GM19099 (cell line): ENCODE results near the gene ZNF729.

Experiments
- POLR2A ChIP-seq: IDR thresholded peaks from 3 replicates; pipeline ENCODE4 v1.6.1; 2011; ENCODE audit warnings: low read depth; ENCODE audit not compliant: insufficient read length; ENCODE audit errors: extremely low read depth

ZNF729 gene

DNA sequence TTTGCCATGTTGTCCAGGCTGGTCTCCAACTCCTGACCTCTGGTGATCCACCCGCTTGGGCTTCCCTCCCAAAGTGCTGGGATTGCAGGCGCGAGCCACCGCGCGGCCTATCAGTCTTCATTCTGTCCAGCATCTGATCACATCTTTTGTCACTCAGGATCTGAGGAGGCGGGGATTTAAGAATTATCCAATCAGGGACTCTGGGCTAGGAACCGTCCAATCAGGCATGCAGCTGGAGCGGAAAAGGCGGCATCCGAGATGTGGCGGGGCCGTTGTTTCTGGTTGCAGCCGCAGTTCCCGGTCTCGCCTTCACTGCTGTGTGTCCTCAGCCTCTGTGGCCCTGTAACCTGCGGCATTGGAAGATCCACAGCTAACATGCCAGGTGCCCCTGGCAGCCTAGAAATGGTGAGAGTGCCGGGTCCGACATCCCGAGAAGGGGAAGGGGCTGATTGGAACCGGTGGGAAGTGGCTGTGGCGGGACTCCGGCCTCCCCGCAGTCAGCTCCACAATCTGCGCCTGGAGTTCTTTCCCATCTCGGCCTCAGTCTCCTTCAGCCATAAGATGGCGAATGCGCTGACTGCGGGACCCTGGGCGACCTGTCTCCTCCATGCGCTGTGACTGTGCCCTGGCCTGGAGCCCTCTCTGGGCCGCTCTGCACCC, at the start of gene ZNF729:
TSS of gene ZNF729 (plus strand) at position 291 of the 660 bp plus-strand sequence. CDS start at position 376, 85 bp downstream.
- TF ChIP-seq POLR2A = no peak

DNA sequence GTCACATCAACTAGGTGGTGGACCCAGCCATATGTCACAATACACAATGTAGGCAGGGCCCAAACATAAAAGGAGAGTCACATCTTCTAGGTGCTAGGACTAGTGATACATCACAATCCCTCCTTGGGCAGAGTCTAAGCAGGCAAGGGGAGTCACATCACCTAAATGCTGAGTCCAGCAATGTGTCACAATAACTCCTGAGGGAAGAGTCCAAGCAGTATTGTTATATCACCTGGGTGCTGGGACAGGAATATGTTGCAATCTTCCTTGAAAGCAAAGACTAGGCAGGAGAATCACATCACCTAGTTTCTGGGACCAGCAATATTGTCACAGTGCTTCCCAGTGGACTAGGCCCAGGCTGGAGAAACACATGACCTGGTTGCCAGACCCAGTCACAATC, 29.4 kb upstream of the ZNF729 start:
- no peak for TF ChIP-seq POLR2A

DNA sequence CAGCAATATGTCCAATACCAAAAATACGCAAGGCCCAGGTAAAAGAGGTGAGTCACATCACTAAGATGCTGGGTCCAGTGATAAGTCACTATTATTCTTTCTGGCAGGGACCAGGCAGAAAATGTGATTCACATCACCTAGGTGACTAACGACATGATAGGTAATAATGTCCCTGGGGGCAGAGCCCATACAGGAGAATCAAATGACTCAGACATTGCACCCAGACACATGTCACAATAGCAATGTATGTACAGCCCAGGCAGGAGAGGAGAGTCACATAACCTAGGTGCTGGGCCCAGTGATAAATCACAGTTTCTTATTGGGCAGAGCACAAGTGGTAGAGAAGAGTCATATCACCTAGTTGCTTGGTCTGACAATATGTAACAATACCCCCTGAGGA, 28.9 kb upstream of the ZNF729 start:
- no peak for TF ChIP-seq POLR2A

DNA sequence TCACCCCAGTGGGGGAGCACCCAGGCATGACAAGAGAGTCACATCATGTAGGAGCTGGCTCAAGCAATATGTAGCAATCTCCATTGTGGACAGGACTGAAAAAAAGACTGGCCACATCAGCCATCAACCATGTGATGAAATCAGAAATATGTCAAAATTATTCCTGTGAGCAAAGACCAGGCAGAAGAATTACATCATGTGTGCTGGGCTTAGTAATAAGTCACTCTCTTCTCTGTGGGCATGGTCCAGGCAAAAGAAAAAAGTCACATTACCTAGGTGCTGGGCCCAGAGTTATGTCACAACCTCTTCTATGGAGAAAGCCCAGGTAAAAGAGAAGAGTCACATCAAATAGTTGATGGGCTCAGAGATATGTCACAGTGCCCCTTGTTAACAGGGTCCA, 28.3 kb upstream of the ZNF729 start:
- TF ChIP-seq POLR2A = no peak

DNA sequence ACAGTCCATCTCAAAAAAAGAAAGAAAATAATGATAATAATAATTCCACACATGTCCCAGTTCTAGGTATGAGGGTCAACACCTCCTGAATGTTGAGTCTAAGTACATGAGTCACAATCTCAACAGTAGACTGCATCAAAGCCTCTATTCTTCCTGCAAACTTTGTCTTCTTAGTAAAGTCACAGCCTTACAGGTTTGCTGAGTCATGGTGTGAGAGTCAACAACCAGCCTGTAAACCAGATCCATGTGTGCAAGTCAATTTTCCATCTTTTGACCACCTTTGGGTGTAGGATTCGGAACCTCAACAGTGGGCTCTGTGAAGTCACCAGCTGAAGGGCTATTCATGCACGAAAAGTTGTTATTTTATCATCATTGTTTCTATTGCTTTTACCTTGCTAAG, 25.7 kb upstream of the ZNF729 start:
- TF ChIP-seq POLR2A = no peak

DNA sequence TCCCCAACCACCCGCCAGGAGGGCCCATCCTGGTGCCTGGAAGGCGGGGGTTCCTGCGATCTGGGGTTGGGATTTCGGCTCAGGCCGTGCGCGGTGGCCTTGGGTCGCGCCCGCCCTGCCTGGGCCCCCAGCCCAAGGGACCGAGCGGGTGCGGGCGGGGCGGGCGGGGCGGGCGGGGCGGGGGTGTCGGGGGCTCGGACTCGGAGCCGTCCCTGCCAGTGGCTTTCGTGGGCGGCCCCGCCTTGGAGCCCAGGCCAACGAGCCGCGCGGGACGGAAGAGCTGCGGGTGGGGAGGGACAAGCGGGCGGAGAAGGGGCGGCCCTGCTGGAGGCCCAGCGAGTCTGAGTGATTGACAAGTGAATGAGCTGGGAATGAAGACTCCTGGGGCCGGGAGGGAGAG, 24.6 kb upstream of the ZNF729 start:
- TF ChIP-seq POLR2A = no peak

DNA sequence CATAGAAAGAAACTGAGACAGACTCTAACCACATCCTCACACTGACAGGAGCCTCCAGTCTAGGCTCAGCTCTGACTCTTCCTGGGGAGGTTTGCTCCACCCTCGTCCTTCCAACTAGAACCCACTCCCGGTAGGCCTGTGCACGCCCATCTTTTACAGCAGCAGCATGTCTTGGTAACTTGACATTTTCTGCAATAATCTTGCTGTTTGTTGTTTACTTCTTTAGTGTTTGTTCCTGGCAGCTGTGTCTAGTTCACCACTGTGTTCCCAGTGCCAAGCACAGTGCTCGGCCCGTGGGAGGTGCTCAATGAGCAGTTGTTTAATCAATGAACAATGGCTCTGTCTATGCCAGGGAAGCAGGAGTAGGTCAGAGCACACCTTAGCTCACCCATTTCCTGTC, 23.1 kb upstream of the ZNF729 start:
- TF ChIP-seq POLR2A = no peak

DNA sequence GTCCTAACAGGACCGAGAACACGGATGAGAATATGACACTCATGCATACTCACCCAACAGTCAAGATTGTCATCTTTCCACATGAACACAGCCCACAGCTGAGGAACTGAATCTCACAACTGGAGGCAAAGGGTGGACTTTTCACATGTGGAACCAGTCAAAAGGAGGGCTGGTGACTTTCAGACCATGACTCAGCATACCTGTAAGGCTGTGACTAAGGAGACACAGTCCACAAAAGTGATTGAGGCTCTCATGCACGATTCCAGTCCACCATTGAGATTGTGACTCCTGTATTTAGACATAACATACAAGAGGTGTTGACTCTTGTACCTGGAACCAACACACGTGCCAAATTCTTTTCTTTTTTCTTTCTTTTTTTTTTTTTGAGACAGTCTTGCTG, 40.0 kb downstream of the ZNF729 start:
- no peak for TF ChIP-seq POLR2A

DNA sequence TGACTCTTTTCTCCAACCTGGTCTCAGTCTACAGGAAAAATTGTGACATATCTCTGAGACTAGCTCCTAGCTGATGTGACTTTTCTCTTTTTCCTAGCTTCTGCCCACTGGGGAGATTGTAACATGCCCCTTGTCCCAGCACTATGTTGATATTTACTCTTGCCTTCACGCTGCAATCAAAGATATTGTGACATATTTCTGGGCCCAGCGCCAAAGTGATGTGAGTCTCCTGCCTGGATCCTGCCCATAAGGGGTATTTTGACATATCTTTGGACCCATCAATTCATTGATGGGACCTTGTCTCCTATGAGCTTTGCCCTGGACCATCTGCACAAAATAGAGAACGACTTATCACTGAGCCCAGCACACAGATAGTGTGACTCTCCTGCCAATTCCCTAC, 41.1 kb downstream of the ZNF729 start:
- no peak for TF ChIP-seq POLR2A

DNA sequence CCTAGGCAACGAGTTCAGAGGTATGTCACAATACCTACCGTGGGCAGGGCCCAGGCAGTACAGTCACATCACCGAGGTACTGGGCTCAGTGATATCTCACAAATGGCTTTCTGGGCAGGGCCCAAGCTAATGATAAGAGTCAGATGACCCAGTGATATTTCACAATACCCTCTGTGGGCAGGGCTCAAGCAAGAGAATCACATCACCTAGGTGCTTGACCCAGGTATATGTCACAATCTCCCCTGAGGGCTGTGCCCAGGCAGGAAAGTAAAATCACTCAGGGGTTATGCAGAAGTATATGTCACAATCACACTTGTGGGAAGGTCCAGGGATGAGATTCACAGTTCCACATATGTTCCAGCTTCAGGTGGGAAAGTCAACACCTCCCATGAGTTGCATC, 45.3 kb downstream of the ZNF729 start:
- TF ChIP-seq POLR2A = no peak

DNA sequence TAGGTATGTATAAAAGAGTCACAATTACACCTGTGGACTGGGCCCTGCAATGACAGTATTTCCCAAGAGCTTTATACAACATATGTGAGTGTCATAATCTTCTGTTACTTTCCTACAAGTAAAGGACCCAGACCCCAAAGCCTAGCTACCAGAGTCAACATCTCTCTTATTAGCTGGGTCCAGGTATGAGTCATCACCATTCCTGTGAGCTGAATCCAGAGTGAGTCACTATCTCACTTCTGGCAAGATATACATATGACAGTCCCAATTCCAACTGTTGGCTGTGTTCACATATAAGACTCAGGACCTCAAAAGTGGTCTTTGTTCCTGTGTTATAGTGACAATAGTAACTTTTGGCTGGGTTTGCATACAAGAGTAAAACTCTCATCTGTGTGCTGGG, 46.7 kb downstream of the ZNF729 start:
- TF ChIP-seq POLR2A = no peak

DNA sequence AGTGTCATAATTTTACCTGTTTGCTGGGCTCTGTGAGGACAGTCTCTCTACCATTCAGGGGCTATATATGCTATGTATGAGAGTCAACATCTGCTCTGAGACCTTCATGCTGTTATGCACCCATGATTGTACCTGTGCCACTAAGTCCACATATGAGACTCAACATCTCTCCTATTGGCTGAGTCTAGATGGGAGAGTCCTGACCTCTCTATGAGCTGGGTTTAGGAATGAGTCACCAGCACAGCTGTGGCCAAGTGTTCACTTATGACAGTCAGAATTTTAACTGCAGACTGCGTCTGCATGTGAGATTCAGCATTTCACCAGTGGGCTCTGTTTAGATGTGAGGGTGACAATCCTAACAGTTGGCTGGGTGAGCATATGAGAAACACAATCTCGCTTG, 49.5 kb downstream of the ZNF729 start:
- TF ChIP-seq POLR2A = no peak

DNA sequence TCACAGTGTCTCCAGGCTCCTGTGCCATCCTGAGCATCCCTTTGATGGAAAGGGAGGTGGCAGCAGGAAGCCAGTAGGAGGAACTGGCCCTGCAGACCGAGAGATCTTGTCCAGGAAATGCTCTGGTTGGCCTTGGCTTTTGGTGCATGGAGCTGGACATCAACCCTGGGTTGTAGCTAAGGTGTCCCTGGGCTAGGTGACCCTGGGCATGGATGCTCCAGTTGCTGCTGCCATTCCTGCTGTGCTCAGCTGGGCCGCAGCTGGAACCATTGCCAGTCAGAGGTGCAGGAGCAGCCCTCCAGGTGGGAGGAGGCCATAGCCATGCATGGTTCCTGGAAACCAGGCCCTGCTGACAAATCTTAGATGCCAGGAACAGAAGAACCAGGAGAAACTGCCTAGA, 68.4 kb downstream of the ZNF729 start:
- no peak for TF ChIP-seq POLR2A
